ENCODE data around the gene FARP2.

DNA sequence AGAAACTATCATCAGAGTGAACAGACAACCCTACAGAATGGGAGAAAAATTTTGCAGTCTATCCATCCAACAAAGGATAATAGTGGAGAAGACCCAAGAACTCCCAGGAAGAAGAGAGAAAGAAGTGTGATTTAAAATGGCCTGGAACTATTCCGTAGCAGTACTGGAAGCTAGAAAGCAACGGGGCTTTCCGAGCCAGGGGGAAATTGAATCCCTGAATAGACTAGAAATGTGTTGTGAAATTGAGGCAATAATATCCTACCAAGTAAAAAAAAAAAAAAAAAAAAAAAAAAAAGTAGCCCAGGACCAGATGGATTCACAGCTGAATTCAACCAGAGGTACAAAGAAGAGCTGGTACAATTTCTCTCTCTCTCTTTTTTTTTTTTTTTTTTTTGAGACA lies 69.3 kb downstream of the FARP2 start:
- TF ChIP-seq, protein P1, sequence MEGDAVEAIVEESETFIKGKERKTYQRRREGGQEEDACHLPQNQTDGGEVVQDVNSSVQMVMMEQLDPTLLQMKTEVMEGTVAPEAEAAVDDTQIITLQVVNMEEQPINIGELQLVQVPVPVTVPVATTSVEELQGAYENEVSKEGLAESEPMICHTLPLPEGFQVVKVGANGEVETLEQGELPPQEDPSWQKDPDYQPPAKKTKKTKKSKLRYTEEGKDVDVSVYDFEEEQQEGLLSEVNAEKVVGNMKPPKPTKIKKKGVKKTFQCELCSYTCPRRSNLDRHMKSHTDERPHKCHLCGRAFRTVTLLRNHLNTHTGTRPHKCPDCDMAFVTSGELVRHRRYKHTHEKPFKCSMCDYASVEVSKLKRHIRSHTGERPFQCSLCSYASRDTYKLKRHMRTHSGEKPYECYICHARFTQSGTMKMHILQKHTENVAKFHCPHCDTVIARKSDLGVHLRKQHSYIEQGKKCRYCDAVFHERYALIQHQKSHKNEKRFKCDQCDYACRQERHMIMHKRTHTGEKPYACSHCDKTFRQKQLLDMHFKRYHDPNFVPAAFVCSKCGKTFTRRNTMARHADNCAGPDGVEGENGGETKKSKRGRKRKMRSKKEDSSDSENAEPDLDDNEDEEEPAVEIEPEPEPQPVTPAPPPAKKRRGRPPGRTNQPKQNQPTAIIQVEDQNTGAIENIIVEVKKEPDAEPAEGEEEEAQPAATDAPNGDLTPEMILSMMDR (IDR thresholded peaks at IDR 0.05 in 4 of 5, conservative IDR thresholded peaks at IDR 0.05 in 1 of 5) = no peak
- no peak for TF ChIP-seq POLR2A (IDR thresholded peaks at IDR 0.05)

Data from gastrocnemius medialis (tissue), 4 donors.